ENCODE results near the gene CARD10.
"Not testable (repeated sequence)": the region's sequence is repeated elsewhere in the genome, so short reads cannot be mapped to it uniquely, and the experiment has no call there.

The CARD10 gene

GRCh38 chr22:37534445-37534844 is 15.2 kb upstream of the CARD10 start:
- no peak for DNase-seq (ENCODE audit: low read depth)
- TF ChIP-seq, protein P1, sequence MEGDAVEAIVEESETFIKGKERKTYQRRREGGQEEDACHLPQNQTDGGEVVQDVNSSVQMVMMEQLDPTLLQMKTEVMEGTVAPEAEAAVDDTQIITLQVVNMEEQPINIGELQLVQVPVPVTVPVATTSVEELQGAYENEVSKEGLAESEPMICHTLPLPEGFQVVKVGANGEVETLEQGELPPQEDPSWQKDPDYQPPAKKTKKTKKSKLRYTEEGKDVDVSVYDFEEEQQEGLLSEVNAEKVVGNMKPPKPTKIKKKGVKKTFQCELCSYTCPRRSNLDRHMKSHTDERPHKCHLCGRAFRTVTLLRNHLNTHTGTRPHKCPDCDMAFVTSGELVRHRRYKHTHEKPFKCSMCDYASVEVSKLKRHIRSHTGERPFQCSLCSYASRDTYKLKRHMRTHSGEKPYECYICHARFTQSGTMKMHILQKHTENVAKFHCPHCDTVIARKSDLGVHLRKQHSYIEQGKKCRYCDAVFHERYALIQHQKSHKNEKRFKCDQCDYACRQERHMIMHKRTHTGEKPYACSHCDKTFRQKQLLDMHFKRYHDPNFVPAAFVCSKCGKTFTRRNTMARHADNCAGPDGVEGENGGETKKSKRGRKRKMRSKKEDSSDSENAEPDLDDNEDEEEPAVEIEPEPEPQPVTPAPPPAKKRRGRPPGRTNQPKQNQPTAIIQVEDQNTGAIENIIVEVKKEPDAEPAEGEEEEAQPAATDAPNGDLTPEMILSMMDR (IDR thresholded peaks at IDR 0.05; ENCODE audit: control insufficient read depth, insufficient read depth, low read depth, low read length, missing control alignments): no peak
- H3K4me3 ChIP-seq (ENCODE audit: control insufficient read depth, low read depth, low read length): no peak overlapping the region

GRCh38 chr22:37533995-37534394 is 14.8 kb upstream of the CARD10 start:
- no peak overlapping the region for H3K4me3 ChIP-seq (ENCODE audit: control insufficient read depth, low read depth, low read length)
- DNase-seq (ENCODE audit: low read depth): no peak
- TF ChIP-seq, protein P1 (IDR thresholded peaks at IDR 0.05; ENCODE audit: control insufficient read depth, insufficient read depth, low read depth, low read length, missing control alignments): no peak

GRCh38 chr22:37529652-37530345 is 10.6 kb upstream of the CARD10 start:
- TF ChIP-seq, protein P1 (IDR thresholded peaks at IDR 0.05; ENCODE audit: control insufficient read depth, insufficient read depth, low read depth, low read length, missing control alignments): no peak
- DNase-seq (ENCODE audit: low read depth): no peak

DNA sequence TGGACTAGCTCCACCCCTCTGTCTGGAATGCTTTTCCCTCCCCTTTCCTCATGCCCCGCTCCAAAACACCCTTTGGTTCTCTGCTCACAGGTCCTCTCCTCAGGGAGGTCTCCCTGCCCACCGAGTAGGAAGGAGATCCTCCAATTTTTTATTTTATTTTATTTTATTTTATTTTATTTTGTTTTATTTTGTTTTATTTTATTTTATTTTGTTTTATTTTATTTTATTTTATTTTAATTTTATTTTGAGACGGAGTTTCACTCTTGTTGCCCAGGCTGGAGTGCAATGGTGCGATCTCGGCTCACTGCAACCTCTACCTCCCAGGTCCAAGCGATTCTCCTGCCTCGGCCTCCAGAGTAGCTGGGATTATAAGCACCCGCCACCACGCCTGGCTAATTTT is 8.7 kb upstream of the CARD10 start:
- H3K4me3 ChIP-seq (ENCODE audit: control insufficient read depth, low read depth, low read length); DNase-seq (ENCODE audit: low read depth): not testable (repeated sequence)

More at GRCh38 chr22:37529652-37530345, 10.6 kb upstream of the CARD10 start:
- H3K4me3 ChIP-seq (ENCODE audit: control insufficient read depth, low read depth, low read length): no peak overlapping the region

DNA sequence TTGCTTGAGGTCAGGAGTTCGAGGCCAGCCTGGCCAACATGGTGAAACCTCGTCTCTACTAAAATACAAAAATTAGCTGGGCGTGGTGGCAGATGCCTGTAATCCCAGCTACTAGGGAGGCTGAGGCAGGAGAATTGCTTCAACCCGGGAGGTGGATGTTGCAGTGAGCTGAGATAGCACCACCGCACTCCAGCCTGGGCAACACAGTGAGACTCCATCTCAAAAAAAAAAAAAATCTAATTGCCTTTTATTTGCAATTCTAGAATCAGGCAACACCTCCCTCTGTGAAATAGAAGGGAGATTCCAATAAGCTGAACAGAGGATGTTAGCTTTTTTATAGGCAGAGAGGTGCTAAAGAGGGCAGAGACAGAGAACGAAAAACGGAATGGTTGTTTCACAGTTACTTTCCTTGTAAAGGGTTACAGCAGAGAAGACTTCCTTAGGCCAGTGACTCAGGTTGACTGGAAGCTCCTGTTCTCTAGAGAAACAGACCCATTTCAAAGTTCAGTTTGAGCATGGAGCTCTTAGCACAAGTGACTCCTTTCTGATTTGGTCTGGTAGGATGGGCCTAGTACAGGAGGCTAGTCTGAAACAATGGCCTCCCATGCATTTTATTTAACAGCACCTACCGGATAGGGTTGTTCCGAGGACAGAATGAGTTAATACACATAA is 8.0 kb upstream of the CARD10 start:
- H3K4me3 ChIP-seq (ENCODE audit: control insufficient read depth, low read depth, low read length); DNase-seq (ENCODE audit: low read depth): not testable (repeated sequence)

- TF ChIP-seq, protein P1 (IDR thresholded peaks at IDR 0.05; ENCODE audit: control insufficient read depth, insufficient read depth, low read depth, low read length, missing control alignments): no peak
- DNase-seq (ENCODE audit: low read depth): no peak
These were observed 7.2 kb upstream of the CARD10 start for GRCh38 chr22:37526376-37526775.

GRCh38 chr22:37525746-37526350 is 6.6 kb upstream of the CARD10 start:
- TF ChIP-seq, protein P1 (IDR thresholded peaks at IDR 0.05; ENCODE audit: control insufficient read depth, insufficient read depth, low read depth, low read length, missing control alignments): no peak
- DNase-seq (ENCODE audit: low read depth): no peak
- no peak overlapping the region for H3K4me3 ChIP-seq (ENCODE audit: control insufficient read depth, low read depth, low read length)

More at GRCh38 chr22:37526376-37526775, 7.2 kb upstream of the CARD10 start:
- no peak overlapping the region for H3K4me3 ChIP-seq (ENCODE audit: control insufficient read depth, low read depth, low read length)
